ENCODE measurements around the gene TMEM144. TPM values are rescaled to one million over a fixed set of nuclear protein-coding genes. Genes with fewer than 3 reads are reported as not detected.
A peak's percentile ranks its signal among the peaks of the same experiment; 100 is the strongest.

TMEM144 gene
- total RNA-seq, 1 donor from 2014 or later: 7.6 TPM

DNA sequence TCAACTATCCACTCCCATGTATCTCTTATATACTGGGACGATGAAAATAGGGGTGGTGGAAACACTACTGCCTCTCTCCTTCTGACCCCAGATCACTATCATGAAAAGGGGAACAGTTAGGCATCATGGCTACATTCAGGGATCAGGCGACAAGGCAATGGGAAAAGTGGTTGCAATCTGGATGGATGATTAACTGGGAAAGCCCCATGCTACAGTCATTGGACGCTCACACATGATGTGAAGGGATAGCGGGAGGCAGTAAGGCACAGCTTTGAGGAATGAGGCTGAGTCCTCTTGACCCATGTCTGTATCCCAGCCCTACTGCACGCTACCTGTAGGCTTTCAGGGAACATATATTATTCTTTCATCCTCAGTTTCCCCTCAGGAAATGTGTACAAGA is 47.7 kb upstream of the TMEM144 start:
- peaks cover 44% of the 10 kb centered on the region for H3K4me1 Mint-ChIP-seq (ENCODE audit: low read depth, unreplicated experiment)
- H3K4me2 ChIP-seq (ENCODE audit: low read length): peak overlapping the region; percentile 65

DNA sequence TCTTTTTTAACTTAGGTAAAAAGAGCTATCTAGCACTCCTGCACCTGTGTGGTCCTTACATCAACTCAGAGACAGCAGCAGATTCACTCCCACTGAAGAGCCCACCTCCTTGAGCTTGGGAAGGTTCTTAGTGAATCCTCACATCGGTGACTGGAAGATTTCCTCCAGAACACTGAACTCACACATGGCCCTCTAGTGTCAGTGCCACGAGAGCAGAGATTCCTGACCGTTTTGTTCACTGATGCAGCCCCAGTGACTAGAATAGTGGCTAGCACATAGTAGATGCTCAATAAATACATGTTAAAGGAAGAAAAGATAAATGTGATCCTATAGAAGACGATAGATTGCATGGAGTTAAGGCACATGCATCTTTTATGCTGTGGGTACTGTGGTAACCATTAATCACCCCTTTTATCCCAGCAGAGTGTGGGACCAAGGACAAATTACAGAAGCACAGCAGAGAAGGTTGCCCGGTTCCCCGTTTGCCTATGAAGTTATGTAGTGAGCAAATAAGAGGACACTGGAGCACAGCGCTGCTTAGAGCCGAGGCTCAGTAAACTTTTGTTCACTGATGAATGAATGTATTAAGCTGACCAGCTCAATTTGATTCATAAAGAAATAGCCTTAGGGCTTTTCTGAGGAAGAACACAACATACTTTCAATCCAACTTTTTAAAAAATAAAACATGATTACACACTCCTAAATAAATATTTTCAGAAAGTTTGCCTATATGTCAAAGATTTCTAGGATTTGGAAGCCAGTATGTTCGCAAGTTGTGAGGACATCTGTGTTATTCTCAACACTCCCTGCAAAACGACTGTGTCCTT is 46.1 kb upstream of the TMEM144 start:
- FAIRE-seq (no peak), DNase-seq (ENCODE audit: low read depth) (no peak)
- no peaks in the 10 kb centered on the region for H3K79me2 ChIP-seq (ENCODE audit: insufficient read depth, low read length)
- TF ChIP-seq, protein P1, sequence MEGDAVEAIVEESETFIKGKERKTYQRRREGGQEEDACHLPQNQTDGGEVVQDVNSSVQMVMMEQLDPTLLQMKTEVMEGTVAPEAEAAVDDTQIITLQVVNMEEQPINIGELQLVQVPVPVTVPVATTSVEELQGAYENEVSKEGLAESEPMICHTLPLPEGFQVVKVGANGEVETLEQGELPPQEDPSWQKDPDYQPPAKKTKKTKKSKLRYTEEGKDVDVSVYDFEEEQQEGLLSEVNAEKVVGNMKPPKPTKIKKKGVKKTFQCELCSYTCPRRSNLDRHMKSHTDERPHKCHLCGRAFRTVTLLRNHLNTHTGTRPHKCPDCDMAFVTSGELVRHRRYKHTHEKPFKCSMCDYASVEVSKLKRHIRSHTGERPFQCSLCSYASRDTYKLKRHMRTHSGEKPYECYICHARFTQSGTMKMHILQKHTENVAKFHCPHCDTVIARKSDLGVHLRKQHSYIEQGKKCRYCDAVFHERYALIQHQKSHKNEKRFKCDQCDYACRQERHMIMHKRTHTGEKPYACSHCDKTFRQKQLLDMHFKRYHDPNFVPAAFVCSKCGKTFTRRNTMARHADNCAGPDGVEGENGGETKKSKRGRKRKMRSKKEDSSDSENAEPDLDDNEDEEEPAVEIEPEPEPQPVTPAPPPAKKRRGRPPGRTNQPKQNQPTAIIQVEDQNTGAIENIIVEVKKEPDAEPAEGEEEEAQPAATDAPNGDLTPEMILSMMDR (IDR thresholded peaks at IDR 0.05; ENCODE audit: insufficient read depth, low read depth, low read length): no peak
- TF ChIP-seq EZH2 (IDR thresholded peaks at IDR 0.05; ENCODE audit: insufficient read depth, low read length): no peak
- H3K9ac ChIP-seq (ENCODE audit: low read length): no peak overlapping the region
- peak overlapping the region; percentile 42 for H3K4me2 ChIP-seq (ENCODE audit: low read length)
- H3K4me1 Mint-ChIP-seq (ENCODE audit: low read depth, unreplicated experiment): peaks cover 33% of the 10 kb centered on the region
- H2AFZ ChIP-seq (ENCODE audit: low read depth, low read length): peak overlapping the region; percentile 29
- H3K9me3 ChIP-seq (ENCODE audit: insufficient read depth, low read depth, low read length): no peaks in the 10 kb centered on the region
- no peaks in the 10 kb centered on the region for H3K9me3 Mint-ChIP-seq (ENCODE audit: unreplicated experiment)
- no peak overlapping the region for H3K4me3 Mint-ChIP-seq (ENCODE audit: unreplicated experiment)
- no peak overlapping the region for H3K27ac ChIP-seq (ENCODE audit: low read depth, low read length)
- no peaks in the 10 kb centered on the region for H3K27me3 Mint-ChIP-seq (ENCODE audit: low read depth, unreplicated experiment)
- no peaks in the 10 kb centered on the region for H3K36me3 ChIP-seq (ENCODE audit: insufficient read depth, low read length)
- peaks cover 25% of the 10 kb centered on the region for H3K4me1 ChIP-seq (ENCODE audit: insufficient read depth, low read length)
- no peaks in the 10 kb centered on the region for H3K27me3 ChIP-seq (ENCODE audit: insufficient read depth, low read length)
- H3K27ac Mint-ChIP-seq (ENCODE audit: unreplicated experiment): no peak overlapping the region
- no peak overlapping the region for H3K4me3 ChIP-seq (ENCODE audit: insufficient read depth, low read depth, low read length)
- H4K20me1 ChIP-seq (ENCODE audit: insufficient read depth, low read length): no peaks in the 10 kb centered on the region
- H3K36me3 Mint-ChIP-seq (ENCODE audit: low read depth, unreplicated experiment): peaks cover 2% of the 10 kb centered on the region

More for the DNA sequence above, 47.7 kb upstream of the TMEM144 start:
- Histone ChIP-seq H3K27me3 (ENCODE audit: insufficient read depth, low read length) (no peaks in the 10 kb centered on the region), H3K27ac (ENCODE audit: low read depth, low read length) (peak overlapping the region; percentile 89), H2AFZ (ENCODE audit: low read depth, low read length) (no peak overlapping the region), H3K9me3 (ENCODE audit: insufficient read depth, low read depth, low read length) (no peaks in the 10 kb centered on the region), H3K4me1 (ENCODE audit: insufficient read depth, low read length) (peaks cover 32% of the 10 kb centered on the region), H3K79me2 (ENCODE audit: insufficient read depth, low read length) (no peaks in the 10 kb centered on the region), H4K20me1 (ENCODE audit: insufficient read depth, low read length) (no peaks in the 10 kb centered on the region), H3K36me3 (ENCODE audit: insufficient read depth, low read length) (no peaks in the 10 kb centered on the region), H3K4me3 (ENCODE audit: insufficient read depth, low read depth, low read length) (no peak overlapping the region), H3K9ac (ENCODE audit: low read length) (peak overlapping the region; percentile 67)
- Mint-ChIP-seq H3K36me3 (ENCODE audit: low read depth, unreplicated experiment) (peaks cover 2% of the 10 kb centered on the region), H3K27ac (ENCODE audit: unreplicated experiment) (peak overlapping the region; percentile 27), H3K27me3 (ENCODE audit: low read depth, unreplicated experiment) (no peaks in the 10 kb centered on the region), H3K4me3 (ENCODE audit: unreplicated experiment) (no peak overlapping the region), H3K9me3 (ENCODE audit: unreplicated experiment) (no peaks in the 10 kb centered on the region)
- no peak for FAIRE-seq
- TF ChIP-seq, protein P1 (IDR thresholded peaks at IDR 0.05; ENCODE audit: insufficient read depth, low read depth, low read length): no peak
- TF ChIP-seq EZH2 (IDR thresholded peaks at IDR 0.05; ENCODE audit: insufficient read depth, low read length): no peak
- DNase-seq (ENCODE audit: low read depth): no peak

DNA sequence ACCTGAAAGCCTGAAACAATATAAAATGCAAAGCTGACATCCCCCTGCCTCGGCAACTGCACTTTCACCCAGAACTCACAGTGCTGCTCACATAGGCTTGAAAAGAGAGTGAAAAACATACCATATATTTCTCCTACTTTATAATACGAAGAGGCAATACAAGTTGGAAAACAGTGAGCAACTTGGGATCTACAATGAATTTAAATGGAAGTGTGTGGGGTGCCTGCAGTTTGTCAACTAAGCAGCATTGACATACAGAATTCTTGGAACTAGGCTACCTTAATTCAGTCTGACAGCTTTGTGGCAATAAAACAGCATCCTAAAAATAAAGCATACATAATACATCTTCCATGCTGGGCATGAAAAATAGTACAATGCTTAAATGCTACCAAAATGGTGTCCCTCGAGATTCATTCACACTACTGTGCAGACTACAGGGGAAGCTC is 45.5 kb upstream of the TMEM144 start:
- H3K27me3 ChIP-seq (ENCODE audit: insufficient read depth, low read length): no peaks in the 10 kb centered on the region
- H3K4me1 ChIP-seq (ENCODE audit: insufficient read depth, low read length): peaks cover 22% of the 10 kb centered on the region
- H3K27ac ChIP-seq (ENCODE audit: low read depth, low read length): no peak overlapping the region
- H3K9ac ChIP-seq (ENCODE audit: low read length): no peak overlapping the region
- H3K9me3 ChIP-seq (ENCODE audit: insufficient read depth, low read depth, low read length): no peaks in the 10 kb centered on the region
- no peaks in the 10 kb centered on the region for H3K9me3 Mint-ChIP-seq (ENCODE audit: unreplicated experiment)
- no peak for DNase-seq (ENCODE audit: low read depth)
- H3K27me3 Mint-ChIP-seq (ENCODE audit: low read depth, unreplicated experiment): no peaks in the 10 kb centered on the region
- H3K4me2 ChIP-seq (ENCODE audit: low read length): peak overlapping the region; percentile 42
- H3K4me3 ChIP-seq (ENCODE audit: insufficient read depth, low read depth, low read length): no peak overlapping the region
- no peaks in the 10 kb centered on the region for H3K36me3 ChIP-seq (ENCODE audit: insufficient read depth, low read length)
- no peaks in the 10 kb centered on the region for H3K79me2 ChIP-seq (ENCODE audit: insufficient read depth, low read length)
- H2AFZ ChIP-seq (ENCODE audit: low read depth, low read length): peak overlapping the region; percentile 18
- peaks cover 2% of the 10 kb centered on the region for H3K36me3 Mint-ChIP-seq (ENCODE audit: low read depth, unreplicated experiment)
- no peaks in the 10 kb centered on the region for H4K20me1 ChIP-seq (ENCODE audit: insufficient read depth, low read length)
- H3K4me1 Mint-ChIP-seq (ENCODE audit: low read depth, unreplicated experiment): peaks cover 31% of the 10 kb centered on the region
- H3K27ac Mint-ChIP-seq (ENCODE audit: unreplicated experiment): no peak overlapping the region
- no peak overlapping the region for H3K4me3 Mint-ChIP-seq (ENCODE audit: unreplicated experiment)
- TF ChIP-seq, protein P1 (IDR thresholded peaks at IDR 0.05; ENCODE audit: insufficient read depth, low read depth, low read length): no peak
- TF ChIP-seq EZH2 (IDR thresholded peaks at IDR 0.05; ENCODE audit: insufficient read depth, low read length): no peak
- peak; percentile 13 for FAIRE-seq
